ENCODE measurements around the gene MRC1.

- no peak for TF ChIP-seq TAF1 (IDR thresholded peaks at IDR 0.05; ENCODE audit: borderline replicate concordance, insufficient read depth, low read length)
- TF ChIP-seq SIN3A (IDR thresholded peaks at IDR 0.05; ENCODE audit: borderline replicate concordance, insufficient read depth, low read length): no peak
- TF ChIP-seq POLR2AphosphoS5 (IDR thresholded peaks at IDR 0.05; ENCODE audit: low read depth, low read length): no peak
- no peak for TF ChIP-seq REST (IDR thresholded peaks at IDR 0.05; ENCODE audit: insufficient read depth in 1 of 2, low read depth in 2 of 2, low read length in 2 of 2)
Observed at GRCh38 chr10:17842641-17843040, 33.5 kb downstream of the MRC1 start.
